ENCODE results near the gene ZRANB1.

ZRANB1 gene

DNA sequence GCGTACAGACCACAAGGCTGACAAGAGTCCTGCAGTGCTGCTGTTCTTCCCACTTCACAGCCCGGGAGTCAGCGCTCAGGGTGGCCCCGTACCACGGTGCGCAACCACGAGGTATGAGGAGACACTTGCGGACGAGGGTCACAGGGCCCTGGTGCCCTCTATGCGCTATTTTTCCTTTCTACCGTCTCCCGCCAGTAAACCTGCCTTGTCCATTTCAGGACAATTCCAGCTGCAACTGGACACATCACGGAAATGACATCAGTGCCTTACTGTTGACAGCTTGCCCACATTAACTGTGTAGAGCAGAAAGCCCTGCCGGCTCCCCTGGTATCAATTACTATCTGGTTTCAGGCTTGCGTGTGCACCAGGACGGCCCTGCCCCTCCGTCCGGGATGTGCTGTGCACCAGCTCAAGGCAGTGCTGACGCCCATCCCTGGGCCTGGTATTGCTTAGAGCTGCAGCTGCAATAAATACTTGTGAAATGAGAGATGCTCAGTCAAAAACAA is 65.1 kb downstream of the ZRANB1 start:
- TF ChIP-seq FOXM1 (IDR thresholded peaks at IDR 0.05; ENCODE audit: borderline replicate concordance) = no peak
- TF ChIP-seq, protein P1, sequence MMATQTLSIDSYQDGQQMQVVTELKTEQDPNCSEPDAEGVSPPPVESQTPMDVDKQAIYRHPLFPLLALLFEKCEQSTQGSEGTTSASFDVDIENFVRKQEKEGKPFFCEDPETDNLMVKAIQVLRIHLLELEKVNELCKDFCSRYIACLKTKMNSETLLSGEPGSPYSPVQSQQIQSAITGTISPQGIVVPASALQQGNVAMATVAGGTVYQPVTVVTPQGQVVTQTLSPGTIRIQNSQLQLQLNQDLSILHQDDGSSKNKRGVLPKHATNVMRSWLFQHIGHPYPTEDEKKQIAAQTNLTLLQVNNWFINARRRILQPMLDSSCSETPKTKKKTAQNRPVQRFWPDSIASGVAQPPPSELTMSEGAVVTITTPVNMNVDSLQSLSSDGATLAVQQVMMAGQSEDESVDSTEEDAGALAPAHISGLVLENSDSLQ (IDR thresholded peaks at IDR 0.05) = no peak
- TF ChIP-seq ELF4 (IDR thresholded peaks at IDR 0.05) = no peak
- TF ChIP-seq TARDBP (IDR thresholded peaks at IDR 0.05) = no peak
- TF ChIP-seq ZNF384 (IDR thresholded peaks at IDR 0.05) = no peak
- TF ChIP-seq BHLHE40 (IDR thresholded peaks at IDR 0.05; ENCODE audit: borderline replicate concordance) = no peak
- no peak for TF ChIP-seq NFRKB (IDR thresholded peaks at IDR 0.05)
- CTCF ChIA-PET = no interaction called here
- POLR2A ChIA-PET = interaction anchor here (1.0 kb wide), 1 partner anchor 14 kb away, joined by 4 read pairs; no protein-coding TSS in a partner anchor
- no peak for DNase-seq (ENCODE audit: extremely low spot score)

DNA sequence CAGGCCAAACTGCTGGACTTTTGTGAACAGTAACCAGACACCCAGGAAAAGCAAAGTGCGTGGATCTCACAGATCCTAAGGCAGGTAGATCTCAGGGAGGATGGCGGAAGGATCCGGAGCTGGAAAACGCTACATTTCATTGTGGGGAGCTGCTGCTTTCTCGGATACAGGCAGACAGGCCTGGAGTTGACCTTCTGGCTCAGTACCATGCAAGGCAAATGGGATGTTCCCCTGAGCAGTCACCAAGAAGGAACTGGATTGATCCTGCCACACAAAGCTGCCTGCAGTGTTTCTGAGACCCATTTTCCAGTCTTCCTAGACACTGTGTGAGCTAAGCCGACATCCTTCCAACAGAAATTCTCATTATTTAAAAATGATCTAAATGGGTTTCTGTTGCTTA is 65.5 kb downstream of the ZRANB1 start:
- DNase-seq (ENCODE audit: extremely low spot score) = no peak
- ChIA-PET CTCF (no interaction called here), POLR2A (interaction anchor here (1.0 kb wide), 1 partner anchor 13 kb away, joined by 4 read pairs; no protein-coding TSS in a partner anchor)
- no peak for TF ChIP-seq TARDBP (IDR thresholded peaks at IDR 0.05)

DNA sequence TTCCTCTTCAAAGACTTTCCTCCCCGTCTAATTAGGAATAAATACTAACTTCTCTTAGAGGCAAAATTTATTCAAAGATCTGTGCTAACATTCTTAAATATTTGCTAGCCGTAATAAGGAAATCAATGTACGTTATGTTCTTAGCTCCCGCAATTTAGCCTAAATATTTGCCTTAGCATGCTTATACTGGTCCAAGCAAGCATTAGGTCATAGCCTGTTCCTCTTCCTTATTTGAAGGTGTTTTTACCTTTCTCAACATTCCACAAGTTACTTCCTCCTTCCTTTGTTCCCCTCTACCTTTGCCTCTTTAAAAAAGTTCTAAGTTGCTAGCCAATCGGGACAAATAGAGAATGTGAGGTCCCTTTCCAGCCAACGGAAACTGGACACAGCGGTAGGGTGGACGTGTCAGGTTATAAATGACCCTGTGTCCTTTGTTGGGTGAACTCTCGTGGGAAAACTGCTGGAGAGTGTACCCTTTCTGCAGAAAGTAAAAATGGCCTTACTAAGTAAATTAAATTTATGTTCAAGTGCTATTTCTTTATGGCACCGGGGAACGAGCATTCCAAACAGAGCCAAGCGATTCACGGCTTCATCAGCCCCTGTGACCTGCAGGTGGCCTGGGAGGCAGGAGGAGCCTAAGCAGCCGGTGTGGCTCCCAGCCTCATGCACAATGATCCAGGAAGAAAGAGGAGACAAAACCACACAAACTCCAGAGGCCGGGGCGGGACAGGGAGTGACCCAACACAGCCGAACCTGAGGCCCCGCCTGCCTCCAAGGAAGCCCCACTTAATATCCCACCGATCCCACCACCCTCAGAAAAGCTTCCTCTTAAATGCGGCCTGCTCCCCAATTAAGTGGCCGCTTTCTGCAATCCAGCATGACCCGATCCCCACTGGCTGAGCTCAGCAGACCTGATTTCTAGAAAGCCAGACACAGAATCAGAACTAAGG is 67.0 kb downstream of the ZRANB1 start:
- TF ChIP-seq, protein P1 (IDR thresholded peaks at IDR 0.05) = no peak
- no peak for TF ChIP-seq TARDBP (IDR thresholded peaks at IDR 0.05)
- TF ChIP-seq ELF4 (IDR thresholded peaks at IDR 0.05) = no peak
- no peak for TF ChIP-seq SP1 (IDR thresholded peaks at IDR 0.05)
- no peak for TF ChIP-seq LEF1 (IDR thresholded peaks at IDR 0.05; ENCODE audit: borderline replicate concordance)
- TF ChIP-seq FOXK2 (IDR thresholded peaks at IDR 0.05) = no peak
- TF ChIP-seq L3MBTL2 (conservative IDR thresholded peaks at IDR 0.05) = no peak
- TF ChIP-seq ZNF384 (IDR thresholded peaks at IDR 0.05) = no peak
- TF ChIP-seq FOXM1 (IDR thresholded peaks at IDR 0.05; ENCODE audit: borderline replicate concordance) = no peak
- no peak for TF ChIP-seq NFRKB (IDR thresholded peaks at IDR 0.05)
- ChIA-PET CTCF (no interaction called here), POLR2A (no interaction called here)
- DNase-seq (ENCODE audit: extremely low spot score) = no peak

DNA sequence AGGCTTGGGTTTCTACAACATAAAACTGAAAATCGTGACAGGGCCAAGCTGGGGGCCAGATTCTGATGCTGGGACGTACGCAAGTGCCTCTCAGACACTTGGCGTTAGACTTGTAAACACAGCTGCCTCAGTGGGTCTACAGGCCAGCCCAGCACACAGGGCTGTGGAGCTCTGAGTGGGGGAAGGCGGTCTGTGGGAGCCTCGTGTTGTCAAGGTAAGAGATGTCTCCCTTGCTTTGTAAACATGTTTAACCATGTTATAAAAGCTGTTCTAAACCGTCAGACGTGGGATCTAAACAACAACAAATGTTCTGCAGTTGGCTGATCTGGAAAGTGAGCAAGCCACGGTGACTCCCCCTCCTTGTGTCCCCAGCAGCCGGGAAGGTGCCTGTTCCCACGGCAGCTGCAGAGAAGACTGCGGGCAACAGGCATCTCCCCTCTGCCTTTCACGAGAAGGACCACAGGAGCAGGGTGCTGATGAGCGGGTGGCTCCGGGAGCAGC is 67.8 kb downstream of the ZRANB1 start:
- TF ChIP-seq FOXK2 (IDR thresholded peaks at IDR 0.05) = no peak
- TF ChIP-seq NFRKB (IDR thresholded peaks at IDR 0.05) = no peak
- TF ChIP-seq ARNT (IDR thresholded peaks at IDR 0.05) = no peak
- DNase-seq (ENCODE audit: extremely low spot score) = no peak
- POLR2A ChIA-PET = no interaction called here
- CTCF ChIA-PET = no interaction called here

DNA sequence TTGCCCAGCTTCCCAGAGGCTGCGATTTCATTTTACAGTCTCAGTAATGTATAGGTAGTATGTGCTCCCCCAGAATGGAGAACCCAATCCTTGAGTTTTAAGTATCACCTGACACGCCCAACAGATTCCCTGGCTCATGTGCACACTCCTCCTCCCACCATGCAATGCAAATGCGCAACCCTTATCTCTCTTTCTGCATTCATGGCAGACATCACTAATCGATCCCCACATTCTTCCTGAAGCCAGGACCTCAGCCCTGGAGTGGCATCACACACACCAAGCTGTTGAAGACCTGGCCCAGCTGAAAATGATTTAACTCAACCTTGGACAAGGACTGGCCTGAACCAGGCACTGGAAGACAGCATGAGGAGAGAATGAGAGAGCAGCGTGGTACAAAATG is 68.4 kb downstream of the ZRANB1 start:
- CTCF ChIA-PET = interaction anchor here (1.2 kb wide), 1 partner anchor 18 kb away, joined by 3 read pairs; no protein-coding TSS in a partner anchor
- TF ChIP-seq, protein P1 (IDR thresholded peaks at IDR 0.05) = no peak
- no peak for TF ChIP-seq FOXM1 (IDR thresholded peaks at IDR 0.05; ENCODE audit: borderline replicate concordance)
- TF ChIP-seq SUZ12 (IDR thresholded peaks at IDR 0.05) = no peak
- no peak for TF ChIP-seq HDGF (IDR thresholded peaks at IDR 0.05; ENCODE audit: borderline replicate concordance)
- TF ChIP-seq ZNF384 (IDR thresholded peaks at IDR 0.05) = no peak
- no peak for TF ChIP-seq SP1 (IDR thresholded peaks at IDR 0.05)
- no peak for TF ChIP-seq CTBP1 (IDR thresholded peaks at IDR 0.05; ENCODE audit: borderline replicate concordance)
- no peak for TF ChIP-seq NFRKB (IDR thresholded peaks at IDR 0.05)
- no peak for TF ChIP-seq FOXA1 (IDR thresholded peaks at IDR 0.05)
- no peak for TF ChIP-seq FOXK2 (IDR thresholded peaks at IDR 0.05)
- no peak for TF ChIP-seq TARDBP (IDR thresholded peaks at IDR 0.05)
- TF ChIP-seq LEF1 (IDR thresholded peaks at IDR 0.05; ENCODE audit: borderline replicate concordance) = no peak
- TF ChIP-seq L3MBTL2 (conservative IDR thresholded peaks at IDR 0.05) = no peak
- TF ChIP-seq BHLHE40 (IDR thresholded peaks at IDR 0.05; ENCODE audit: borderline replicate concordance) = no peak
- no peak for TF ChIP-seq ELF4 (IDR thresholded peaks at IDR 0.05)
- no peak for TF ChIP-seq ARNT (IDR thresholded peaks at IDR 0.05)
- POLR2A ChIA-PET = no interaction called here
- no peak for DNase-seq (ENCODE audit: extremely low spot score)

DNA sequence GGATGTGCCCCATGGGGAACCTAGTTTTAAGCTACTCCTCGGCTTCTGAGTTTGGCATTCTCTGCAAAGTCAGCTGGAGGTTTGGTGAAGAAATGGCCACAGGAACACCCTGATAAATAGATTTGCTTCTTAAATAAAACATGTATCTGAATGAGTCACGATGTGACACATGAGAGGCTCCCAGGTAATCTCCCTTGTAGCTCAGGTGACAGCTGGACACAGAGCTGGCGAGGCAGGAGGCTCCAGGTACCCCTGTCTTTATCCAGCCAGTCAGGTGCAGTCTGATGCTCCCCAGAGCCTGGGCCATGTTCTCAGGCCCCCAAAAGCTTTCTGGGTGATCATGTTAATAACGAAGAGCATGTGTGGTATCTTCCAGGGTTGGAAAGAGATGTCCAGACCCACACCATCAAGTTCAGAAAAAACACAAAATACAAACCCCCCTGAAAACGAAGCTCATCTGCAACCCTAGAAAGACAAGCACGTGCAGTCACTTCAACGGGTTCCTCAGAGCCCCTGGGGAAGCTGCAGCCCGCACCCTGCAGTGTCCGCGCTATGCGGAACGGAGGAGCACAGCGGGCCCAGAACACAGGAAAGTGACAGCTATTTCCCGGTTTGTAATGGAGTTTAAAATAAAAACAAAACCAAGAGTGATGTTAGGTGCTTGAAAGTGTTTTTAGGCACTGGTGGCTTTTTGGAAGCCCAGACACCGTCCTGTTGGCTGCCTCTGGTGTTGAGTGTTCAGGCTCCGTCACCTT is 69.4 kb downstream of the ZRANB1 start:
- TF ChIP-seq LEF1 (IDR thresholded peaks at IDR 0.05; ENCODE audit: borderline replicate concordance) (no peak), FOXM1 (IDR thresholded peaks at IDR 0.05; ENCODE audit: borderline replicate concordance) (no peak), FOXA1 (IDR thresholded peaks at IDR 0.05) (no peak), ARNT (IDR thresholded peaks at IDR 0.05) (no peak), HDGF (IDR thresholded peaks at IDR 0.05; ENCODE audit: borderline replicate concordance) (no peak)
- CTCF ChIA-PET = interaction anchor here (1.2 kb wide), 1 partner anchor 18 kb away, joined by 3 read pairs; no protein-coding TSS in a partner anchor
- no peak for DNase-seq (ENCODE audit: extremely low spot score)
- POLR2A ChIA-PET = no interaction called here
